ENCODE results near the gene RBMS3.

RBMS3 gene

GRCh38 chr3:29544701-29545363 lies 264.0 kb downstream of the RBMS3 start:
- no peak overlapping the region for H3K4me2 ChIP-seq

GRCh38 chr3:29545615-29546014 lies 264.7 kb downstream of the RBMS3 start:
- H3K4me2 ChIP-seq: no peak overlapping the region
- H3K36me3 ChIP-seq: no peaks in the 10 kb centered on the region
- no peaks in the 10 kb centered on the region for H3K4me1 ChIP-seq
- H4K20me1 ChIP-seq: no peaks in the 10 kb centered on the region
- no peak overlapping the region for H3K27ac ChIP-seq
- H3K9me3 ChIP-seq: no peaks in the 10 kb centered on the region
- TF ChIP-seq Cebpa-rat (IDR thresholded peaks at IDR 0.05): no peak
- no peak overlapping the region for H3K4me3 ChIP-seq
- no peaks in the 10 kb centered on the region for H3K27me3 ChIP-seq
- no peak overlapping the region for H3K9ac ChIP-seq

More at GRCh38 chr3:29544701-29545363, 264.0 kb downstream of the RBMS3 start:
- Histone ChIP-seq H3K9me3 (no peaks in the 10 kb centered on the region), H3K27ac (no peak overlapping the region), H3K4me1 (no peaks in the 10 kb centered on the region), H3K27me3 (no peaks in the 10 kb centered on the region), H3K4me3 (no peak overlapping the region), H3K36me3 (no peaks in the 10 kb centered on the region), H4K20me1 (no peaks in the 10 kb centered on the region), H3K9ac (no peak overlapping the region)
- TF ChIP-seq Cebpa-rat (IDR thresholded peaks at IDR 0.05): no peak

DNA sequence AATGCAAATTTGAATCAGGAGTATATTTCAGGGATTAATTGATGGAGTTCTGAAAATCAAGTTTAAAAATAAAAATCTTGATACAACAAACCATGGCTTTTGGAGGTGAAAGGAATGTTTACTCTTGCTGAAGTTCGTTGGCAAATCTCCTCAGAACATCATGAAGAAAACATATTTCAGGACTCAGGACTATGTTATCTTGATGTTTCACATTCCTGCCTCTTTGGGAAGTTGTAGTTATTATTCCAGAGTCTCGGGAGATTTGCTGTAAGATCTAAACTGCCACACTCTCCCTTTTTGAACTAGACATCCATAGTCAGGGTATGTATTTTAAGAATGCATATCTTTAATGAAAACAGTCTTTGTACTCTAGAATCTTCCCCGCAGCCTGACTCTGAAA lies 271.2 kb downstream of the RBMS3 start:
- Histone ChIP-seq H3K4me2 (no peak overlapping the region), H3K9me3 (no peaks in the 10 kb centered on the region), H3K27me3 (no peaks in the 10 kb centered on the region), H3K36me3 (no peaks in the 10 kb centered on the region), H3K27ac (no peak overlapping the region), H3K4me3 (no peak overlapping the region), H3K9ac (no peak overlapping the region), H4K20me1 (no peaks in the 10 kb centered on the region), H3K4me1 (no peaks in the 10 kb centered on the region)
- no peak for TF ChIP-seq Cebpa-rat (IDR thresholded peaks at IDR 0.05)

DNA sequence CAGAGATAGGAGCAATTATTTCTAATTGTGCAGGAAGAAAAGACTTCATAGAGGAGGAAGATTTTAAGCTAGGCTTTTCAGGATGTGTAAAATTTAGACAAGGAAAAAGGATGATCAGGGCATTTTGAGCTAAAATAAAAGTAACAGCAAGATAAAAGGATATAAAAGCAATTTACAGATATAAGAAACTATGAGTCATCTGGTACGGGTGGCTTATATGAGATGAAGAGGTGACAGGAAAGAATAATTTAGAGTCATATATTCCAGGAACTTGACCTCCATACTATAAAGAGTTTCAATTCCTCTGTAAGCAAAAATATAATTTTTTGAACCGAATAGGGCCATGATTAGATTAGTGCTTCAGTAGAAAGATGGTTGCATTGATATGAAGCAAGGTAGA lies 273.7 kb downstream of the RBMS3 start:
- Histone ChIP-seq H3K9ac (no peak overlapping the region), H3K36me3 (no peaks in the 10 kb centered on the region)
- no peak for TF ChIP-seq Cebpa-rat (IDR thresholded peaks at IDR 0.05)

GRCh38 chr3:29555590-29555989 lies 274.7 kb downstream of the RBMS3 start:
- H3K36me3 ChIP-seq: no peaks in the 10 kb centered on the region
- no peaks in the 10 kb centered on the region for H3K4me1 ChIP-seq
- H3K9me3 ChIP-seq: no peaks in the 10 kb centered on the region
- H4K20me1 ChIP-seq: no peaks in the 10 kb centered on the region
- H3K4me2 ChIP-seq: no peak overlapping the region
- H3K9ac ChIP-seq: no peak overlapping the region
- no peak for TF ChIP-seq Cebpa-rat (IDR thresholded peaks at IDR 0.05)
- H3K27ac ChIP-seq: no peak overlapping the region
- no peak overlapping the region for H3K4me3 ChIP-seq
- no peaks in the 10 kb centered on the region for H3K27me3 ChIP-seq

More for the DNA sequence above, 273.7 kb downstream of the RBMS3 start:
- Histone ChIP-seq H3K27me3 (no peaks in the 10 kb centered on the region), H4K20me1 (no peaks in the 10 kb centered on the region), H3K4me1 (no peaks in the 10 kb centered on the region), H3K27ac (no peak overlapping the region), H3K9me3 (no peaks in the 10 kb centered on the region), H3K4me2 (no peak overlapping the region), H3K4me3 (no peak overlapping the region)

DNA sequence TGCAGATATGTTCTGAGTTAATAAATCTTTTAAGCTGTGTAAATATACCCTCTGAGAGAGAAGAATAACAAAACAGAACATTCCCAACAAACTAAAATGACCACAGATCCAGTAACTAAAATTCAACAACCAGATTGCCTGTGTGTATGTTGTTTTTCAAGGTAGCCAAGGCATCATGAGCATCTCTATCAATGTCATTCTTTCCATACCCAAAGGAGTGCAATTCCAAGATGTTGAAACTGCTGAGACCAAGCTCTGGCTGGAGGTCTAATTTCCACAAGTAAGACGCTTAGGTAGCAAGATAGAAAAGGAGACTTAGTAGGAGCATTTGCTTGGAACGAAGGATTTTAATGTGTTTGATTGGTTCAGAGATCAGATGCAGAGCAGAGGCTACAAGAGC lies 276.3 kb downstream of the RBMS3 start:
- Histone ChIP-seq H3K9ac (no peak overlapping the region), H3K4me1 (no peaks in the 10 kb centered on the region), H3K4me3 (no peak overlapping the region), H4K20me1 (no peaks in the 10 kb centered on the region), H3K4me2 (no peak overlapping the region), H3K27me3 (no peaks in the 10 kb centered on the region), H3K36me3 (no peaks in the 10 kb centered on the region), H3K9me3 (no peaks in the 10 kb centered on the region), H3K27ac (no peak overlapping the region)
- TF ChIP-seq Cebpa-rat (IDR thresholded peaks at IDR 0.05): no peak

GRCh38 chr3:29557825-29558224 lies 277.0 kb downstream of the RBMS3 start:
- H4K20me1 ChIP-seq: no peaks in the 10 kb centered on the region
- H3K4me3 ChIP-seq: no peak overlapping the region
- TF ChIP-seq Cebpa-rat (IDR thresholded peaks at IDR 0.05): no peak

DNA sequence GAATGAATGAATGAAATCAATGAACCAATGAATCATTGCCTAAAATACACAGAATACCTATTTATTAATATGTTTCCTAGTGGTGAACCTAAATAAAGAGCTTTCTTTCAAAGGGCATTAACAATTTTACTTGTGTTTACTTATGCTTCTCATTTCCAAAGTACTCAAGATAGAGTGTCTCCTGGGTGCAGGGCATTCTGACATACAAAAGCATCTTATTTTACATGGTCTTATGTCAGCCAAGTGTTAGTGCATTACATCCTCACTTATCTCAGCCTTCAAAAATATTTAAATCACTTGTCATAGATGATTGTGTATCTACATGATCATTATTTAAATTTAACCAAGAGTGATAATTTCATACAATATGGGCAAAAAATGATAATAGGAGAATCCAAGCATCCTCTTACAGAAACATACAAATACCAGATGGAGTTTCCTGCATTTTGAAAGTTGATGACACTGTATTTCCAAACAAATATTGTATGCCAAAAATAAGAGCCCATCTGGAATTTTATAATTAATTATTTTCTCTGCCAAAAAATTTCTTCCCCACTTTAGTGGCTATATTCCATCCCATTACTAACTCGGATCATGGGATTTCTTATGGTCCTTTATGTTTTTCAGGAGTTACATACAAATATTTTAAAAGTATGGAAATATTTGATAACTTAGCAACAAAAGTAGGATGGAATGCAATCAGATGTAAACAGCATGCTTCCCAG lies 279.0 kb downstream of the RBMS3 start:
- Histone ChIP-seq H3K36me3 (no peaks in the 10 kb centered on the region), H3K9me3 (no peaks in the 10 kb centered on the region), H4K20me1 (no peaks in the 10 kb centered on the region)

More at GRCh38 chr3:29557825-29558224, 277.0 kb downstream of the RBMS3 start:
- no peaks in the 10 kb centered on the region for H3K4me1 ChIP-seq
- H3K9me3 ChIP-seq: no peaks in the 10 kb centered on the region
- no peaks in the 10 kb centered on the region for H3K36me3 ChIP-seq
- H3K27me3 ChIP-seq: no peaks in the 10 kb centered on the region
- H3K9ac ChIP-seq: no peak overlapping the region
- no peak overlapping the region for H3K27ac ChIP-seq
- no peak overlapping the region for H3K4me2 ChIP-seq

GRCh38 chr3:29561651-29562149 lies 280.8 kb downstream of the RBMS3 start:
- Histone ChIP-seq H3K36me3 (no peaks in the 10 kb centered on the region), H3K27me3 (no peaks in the 10 kb centered on the region), H3K27ac (no peak overlapping the region), H3K9me3 (no peaks in the 10 kb centered on the region), H3K4me3 (no peak overlapping the region), H4K20me1 (no peaks in the 10 kb centered on the region), H3K9ac (no peak overlapping the region), H3K4me1 (no peaks in the 10 kb centered on the region), H3K4me2 (no peak overlapping the region)
- no peak for TF ChIP-seq Cebpa-rat (IDR thresholded peaks at IDR 0.05)

More for the DNA sequence above, 279.0 kb downstream of the RBMS3 start:
- Histone ChIP-seq H3K9ac (no peak overlapping the region), H3K4me1 (no peaks in the 10 kb centered on the region), H3K27ac (no peak overlapping the region), H3K4me2 (no peak overlapping the region), H3K27me3 (no peaks in the 10 kb centered on the region), H3K4me3 (no peak overlapping the region)
- TF ChIP-seq Cebpa-rat (IDR thresholded peaks at IDR 0.05): no peak

- H3K4me1 ChIP-seq: no peaks in the 10 kb centered on the region
- H3K27ac ChIP-seq: no peak overlapping the region
- no peak for TF ChIP-seq Cebpa-rat (IDR thresholded peaks at IDR 0.05)
- no peaks in the 10 kb centered on the region for H3K27me3 ChIP-seq
- no peak overlapping the region for H3K9ac ChIP-seq
- H3K9me3 ChIP-seq: no peaks in the 10 kb centered on the region
- no peaks in the 10 kb centered on the region for H4K20me1 ChIP-seq
- H3K4me2 ChIP-seq: no peak overlapping the region
- H3K4me3 ChIP-seq: no peak overlapping the region
- no peaks in the 10 kb centered on the region for H3K36me3 ChIP-seq
Observed at GRCh38 chr3:29565236-29565635, 284.4 kb downstream of the RBMS3 start.

Measured in BLaER1 (cell line).